HG03139 (cell line): ENCODE data around the gene DMRTB1.

Experiments
- ATAC-seq: cut with Tn5 transposase; IDR thresholded peaks from one replicate; pipeline ENCODE4 v1.9.1; 2021; ENCODE audit not compliant: unreplicated experiment

The DMRTB1 gene

DNA sequence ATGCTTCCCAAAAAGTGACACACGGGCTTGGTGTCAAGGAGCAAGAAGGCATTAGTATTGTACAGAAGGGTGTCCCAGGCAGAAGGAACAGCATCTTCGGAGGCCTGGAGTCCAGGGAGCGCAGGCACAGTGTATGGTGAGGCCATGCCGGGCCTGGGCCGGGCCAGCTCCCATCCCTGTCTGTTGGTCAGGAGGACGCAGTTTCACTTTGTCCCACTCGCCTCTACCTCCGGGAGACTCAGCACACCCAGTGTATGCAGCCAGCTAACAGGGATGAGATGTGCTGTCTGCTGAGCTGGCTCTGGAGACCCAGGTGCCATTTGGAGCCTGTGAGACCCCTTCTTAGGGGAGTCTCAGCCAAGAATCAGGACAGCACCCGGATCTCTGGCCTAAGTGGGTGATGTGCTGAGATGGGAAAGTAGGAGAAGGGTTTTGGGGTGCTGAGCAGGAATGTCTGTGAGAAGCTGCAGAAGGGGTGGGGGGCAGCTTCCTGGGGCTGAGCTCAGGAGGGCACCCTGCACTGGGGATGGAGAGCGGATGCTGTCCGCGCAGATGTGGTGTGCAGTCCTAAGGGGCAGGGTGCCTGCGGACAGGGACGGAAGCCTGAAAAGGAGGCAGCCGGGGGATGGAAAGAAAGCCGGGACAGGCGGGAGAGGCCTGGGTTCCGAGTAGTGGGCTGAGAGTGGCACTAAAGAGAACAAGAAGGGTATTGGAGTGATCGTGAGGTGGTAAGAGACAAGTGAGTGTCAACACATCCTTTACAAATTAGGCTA is 25.7 kb downstream of the DMRTB1 start:
- ATAC-seq: no peak

DNA sequence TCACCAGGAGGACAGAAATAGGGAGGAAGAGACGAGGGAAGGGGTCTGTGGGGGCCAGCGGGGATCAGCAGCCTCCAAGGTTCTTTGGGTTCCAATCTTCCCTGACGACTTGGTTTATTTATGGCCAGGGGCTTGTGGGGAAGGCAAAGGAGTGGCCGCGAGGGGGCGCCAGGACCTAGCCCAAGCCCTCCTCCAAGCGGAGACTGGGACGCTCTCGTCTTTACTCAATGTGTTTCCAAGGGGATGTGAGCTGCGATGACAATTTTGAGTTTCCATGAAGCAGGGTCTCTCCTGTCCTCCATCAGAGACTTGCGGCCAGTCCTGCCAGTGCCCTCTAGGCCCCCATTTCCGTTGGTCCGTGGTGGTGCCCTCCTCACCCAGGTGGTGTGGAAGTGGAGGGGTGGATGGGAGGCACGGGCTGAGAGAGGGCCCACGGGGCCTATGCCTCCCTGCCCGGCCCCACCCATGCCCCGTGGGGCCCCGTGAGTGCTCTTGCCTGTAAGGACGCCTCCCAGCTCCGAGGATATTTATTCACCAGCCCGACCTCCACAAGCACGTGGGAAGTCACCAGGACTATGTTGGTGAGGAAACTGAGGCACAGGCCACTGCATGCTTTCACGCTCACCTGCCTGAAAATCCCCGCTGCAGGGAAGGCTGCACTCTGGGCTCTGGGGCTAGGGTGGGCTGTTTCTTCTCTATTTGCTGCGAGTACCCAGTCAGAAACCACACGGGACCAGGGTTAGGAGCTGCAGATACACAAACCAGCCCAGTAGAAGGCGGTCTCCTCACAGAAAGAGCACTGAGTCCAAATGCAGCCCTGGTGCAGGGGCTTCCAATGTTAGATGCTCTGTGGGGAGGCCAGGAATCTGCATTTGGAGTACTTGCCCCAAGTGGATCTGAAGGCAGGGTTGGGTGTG is 26.5 kb downstream of the DMRTB1 start:
- ATAC-seq: no peak

DNA sequence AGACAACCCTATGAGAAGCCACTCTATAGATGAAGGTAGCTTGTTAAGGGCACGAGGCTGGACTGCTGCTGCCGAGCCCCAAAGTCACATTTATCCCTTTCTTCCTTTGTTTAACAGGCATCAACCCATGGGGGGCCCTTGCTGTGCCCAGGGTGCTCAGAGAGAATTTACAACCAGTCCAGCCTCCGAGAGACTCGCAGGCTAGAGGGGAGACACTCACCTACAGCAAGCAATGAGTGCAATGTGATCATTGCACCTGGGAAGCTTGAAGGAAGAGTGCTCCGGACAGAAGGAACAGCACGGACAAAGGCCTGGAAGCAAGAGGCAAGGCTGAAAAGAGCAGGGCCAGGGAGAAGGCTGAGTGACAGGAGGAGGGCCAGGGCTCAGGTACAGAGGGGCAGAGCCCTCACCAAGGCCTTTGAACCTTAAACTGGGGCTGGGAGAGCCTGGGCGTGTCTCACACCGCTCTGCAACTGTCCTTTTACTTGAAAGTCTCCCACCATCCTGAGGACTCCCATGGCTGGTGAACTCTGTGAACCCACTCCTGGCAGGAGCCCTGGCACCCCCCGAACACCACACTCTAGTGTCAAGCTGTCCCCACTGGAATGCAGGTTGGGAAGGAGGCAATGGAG is 27.3 kb downstream of the DMRTB1 start:
- ATAC-seq: no peak

DNA sequence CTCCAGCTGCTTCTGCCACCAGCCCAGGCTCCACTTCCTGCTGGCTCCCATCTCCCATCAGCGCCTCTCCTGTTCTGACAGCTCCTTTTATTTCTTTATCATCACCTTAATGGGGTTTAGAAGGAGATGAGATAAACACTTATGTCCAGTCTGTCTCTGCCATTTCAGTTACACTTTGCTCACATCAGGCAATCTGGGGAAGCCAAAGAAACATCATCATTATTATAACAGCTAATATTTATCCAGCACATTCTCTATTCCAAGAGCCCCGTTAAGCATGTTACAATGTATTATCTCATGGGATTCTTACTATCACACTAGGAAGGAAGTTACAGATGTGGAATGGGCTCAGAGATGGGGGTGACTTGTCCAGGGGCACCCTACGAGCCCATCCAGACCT is 31.2 kb downstream of the DMRTB1 start:
- ATAC-seq: no peak

DNA sequence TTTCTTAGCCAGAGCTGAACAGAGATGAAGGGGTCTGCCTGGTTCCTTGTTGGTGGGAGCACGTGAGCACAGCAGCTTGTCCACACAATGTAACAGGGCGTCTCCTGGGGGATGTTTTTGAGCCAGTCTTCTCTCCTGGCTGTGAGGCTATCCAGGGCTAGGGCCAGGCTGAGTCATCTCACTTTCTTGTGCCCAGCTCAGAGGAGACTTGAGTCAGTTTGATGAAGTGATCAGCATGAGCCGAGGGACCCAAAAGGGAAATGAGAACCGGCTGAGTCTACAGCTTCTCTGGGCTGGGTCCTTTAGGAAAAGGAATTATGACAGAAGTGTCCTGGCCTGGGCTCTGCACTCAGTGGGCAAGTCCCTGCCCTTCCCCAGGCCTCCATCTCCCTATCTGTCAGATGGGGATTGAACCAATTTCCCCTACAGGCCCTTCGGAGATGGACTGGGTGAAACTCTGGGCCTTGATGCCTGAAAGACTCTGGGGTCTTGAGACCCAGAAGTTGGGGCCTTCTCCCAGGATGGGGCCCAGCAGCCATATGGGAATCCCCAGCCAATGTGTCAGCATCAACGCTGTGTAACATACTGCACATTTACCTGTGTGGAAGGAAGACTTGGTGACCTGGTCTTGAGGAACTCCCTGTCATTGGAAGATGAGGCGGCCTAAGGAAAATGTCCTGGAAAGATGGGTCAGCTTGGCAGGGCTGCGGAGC is 36.6 kb downstream of the DMRTB1 start:
- ATAC-seq: no peak

DNA sequence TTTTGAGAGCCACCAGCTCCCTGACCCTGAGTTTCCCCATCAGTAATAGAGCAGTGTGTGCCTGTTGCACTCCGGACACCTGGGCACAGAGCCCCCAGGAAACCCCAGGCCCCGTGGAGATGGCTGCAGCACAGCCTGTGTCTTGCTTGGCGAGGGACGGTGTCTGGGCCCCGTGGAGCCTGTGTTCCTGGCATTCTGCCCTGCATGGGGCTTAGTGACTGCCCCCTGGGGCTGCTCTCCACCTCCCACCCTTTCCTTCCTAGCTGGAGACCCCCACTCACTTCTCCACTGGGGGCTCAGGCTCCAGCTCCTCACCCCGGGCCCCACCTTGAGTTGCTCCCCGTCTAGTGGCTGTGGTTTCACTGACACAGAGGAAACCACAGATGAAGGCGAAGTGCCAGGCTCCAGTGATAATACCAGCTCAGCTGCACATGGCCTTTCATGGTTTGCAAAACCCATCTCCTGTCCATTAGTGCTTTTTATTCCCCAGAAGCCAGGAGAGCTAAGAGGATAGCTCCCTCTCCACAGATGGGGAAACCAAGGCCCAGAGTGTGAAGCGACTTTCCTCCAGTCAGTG is 39.4 kb downstream of the DMRTB1 start:
- ATAC-seq: no peak

DNA sequence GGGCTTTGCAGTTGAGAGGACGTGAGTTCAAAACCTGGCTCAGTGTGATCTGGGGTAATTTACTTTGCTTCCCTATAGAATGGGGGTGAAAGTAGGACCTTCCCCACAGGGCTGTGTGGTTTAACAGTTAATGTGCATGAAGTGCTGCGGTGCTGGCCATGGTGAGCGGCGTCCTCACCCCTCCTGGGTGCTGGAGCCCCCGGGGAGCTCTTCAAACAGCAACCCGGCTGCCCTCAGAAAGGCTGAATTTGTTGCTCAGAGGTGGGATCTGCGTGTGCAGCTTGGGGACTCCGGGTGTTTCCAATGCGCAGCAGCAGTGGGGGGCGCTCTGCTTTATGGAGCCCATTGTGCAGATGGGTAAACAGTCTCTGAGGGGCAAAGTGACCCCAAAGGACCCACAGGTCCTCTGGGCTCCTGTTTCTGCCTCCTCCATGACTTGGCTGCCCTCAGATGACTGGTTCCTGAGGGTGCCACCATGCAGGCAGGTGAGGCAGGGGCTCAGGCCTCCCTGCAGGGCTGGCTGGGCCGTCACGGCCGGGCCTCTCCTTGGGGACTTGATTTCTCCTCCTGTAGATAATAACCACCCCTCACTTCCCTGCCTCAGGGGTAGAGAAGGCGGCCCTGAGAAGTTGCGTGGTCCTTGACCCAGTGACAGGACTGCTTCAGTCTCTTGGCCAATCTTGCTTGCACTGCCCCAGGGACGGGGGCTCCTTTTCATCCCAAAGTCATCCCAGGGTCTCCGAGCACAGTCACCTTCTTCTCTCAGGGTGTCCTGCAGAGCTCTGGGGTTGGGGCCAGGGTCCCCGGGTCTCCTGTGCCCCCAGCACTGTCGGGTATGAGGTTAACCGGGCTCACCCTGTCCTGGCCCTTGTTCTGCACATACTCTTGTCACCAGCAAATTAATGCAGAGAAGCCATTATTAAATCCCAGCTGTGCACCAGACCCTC is 40.3 kb downstream of the DMRTB1 start:
- no peak for ATAC-seq

DNA sequence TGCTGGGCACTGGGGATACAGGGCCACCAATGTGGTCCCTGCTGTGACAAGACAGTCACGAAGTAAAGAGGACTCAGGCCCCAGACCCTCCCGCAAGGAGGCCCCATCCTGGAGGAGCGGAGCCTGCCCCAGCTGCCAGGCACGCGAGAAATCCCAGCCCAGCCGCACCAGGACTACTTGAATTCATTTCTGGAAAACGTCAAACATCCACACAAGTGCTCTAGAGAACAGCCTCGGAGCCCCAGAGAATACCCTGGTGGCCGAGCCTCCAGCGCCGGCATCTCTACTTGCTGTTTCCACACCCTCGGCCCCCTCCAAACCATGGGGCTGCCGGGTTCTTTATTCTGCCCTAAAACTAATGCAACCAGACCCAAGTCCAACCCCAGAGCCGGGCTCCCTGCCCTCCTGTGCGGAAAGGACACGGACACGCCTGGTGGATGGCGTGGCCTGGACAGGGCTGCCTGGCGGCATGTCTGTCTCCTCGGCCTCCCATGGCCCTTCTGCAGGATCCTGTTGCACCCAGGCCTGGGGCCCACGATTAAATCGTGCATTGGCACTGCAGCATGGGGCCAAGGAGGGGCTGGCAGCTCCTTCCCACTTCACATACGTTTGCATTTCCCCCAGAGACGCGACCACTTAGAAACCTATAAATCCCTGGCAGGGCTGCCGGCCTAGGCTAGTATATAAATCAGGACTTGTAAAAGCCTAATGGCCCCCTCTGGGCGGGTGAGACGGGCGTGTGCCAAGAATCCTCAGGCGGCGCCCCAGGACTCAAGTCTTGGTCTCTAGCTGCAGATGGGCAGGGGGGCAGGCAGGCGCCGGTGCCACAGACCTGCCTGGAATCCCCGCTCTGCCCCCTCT is 41.2 kb downstream of the DMRTB1 start:
- no peak for ATAC-seq

DNA sequence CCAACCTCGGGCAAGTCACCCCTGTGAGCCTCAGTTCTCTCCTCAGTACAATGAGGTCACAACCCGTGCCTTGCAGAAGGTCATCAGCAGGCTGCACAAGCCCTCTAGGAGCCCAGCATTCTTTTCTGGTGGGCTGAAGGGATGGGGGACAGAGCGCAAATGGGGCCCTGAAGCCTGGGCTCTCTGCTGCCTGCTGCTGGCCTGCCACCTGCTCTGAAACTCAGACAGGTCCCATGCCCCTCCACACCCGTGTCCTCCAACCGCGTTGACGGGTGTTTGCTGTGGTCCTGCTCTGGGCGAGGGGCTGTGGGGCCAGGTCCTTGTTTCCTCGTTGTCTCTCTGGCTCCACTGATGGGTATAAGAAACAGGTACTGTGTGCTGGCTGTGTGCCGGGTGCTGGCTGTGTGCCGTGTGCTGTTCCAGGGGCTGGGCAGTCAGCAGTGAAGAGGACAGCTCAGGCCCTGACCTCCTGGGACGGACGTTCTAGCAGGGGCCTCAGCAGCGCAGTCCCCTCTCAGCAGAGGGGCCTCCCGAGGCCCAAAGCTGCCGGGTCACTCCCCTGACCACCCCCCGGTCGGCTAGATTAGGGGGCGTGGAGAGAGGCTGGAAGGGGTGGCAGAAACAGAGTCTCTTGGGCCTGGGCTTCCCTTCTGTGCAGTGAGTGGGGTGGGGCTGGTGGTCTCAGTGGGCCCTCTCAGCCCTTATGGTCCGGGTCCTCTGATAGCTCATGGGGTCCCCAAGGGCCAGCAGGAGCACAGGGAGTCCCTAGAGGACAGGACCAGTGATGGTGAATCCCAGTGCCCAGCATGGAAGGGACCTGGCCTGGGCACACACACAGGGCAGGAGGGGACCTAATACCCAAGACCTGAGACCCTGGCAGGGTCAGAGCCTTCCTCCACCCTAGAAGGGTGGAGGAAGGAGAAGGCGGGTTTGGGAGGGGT is 42.1 kb downstream of the DMRTB1 start:
- no peak for ATAC-seq

DNA sequence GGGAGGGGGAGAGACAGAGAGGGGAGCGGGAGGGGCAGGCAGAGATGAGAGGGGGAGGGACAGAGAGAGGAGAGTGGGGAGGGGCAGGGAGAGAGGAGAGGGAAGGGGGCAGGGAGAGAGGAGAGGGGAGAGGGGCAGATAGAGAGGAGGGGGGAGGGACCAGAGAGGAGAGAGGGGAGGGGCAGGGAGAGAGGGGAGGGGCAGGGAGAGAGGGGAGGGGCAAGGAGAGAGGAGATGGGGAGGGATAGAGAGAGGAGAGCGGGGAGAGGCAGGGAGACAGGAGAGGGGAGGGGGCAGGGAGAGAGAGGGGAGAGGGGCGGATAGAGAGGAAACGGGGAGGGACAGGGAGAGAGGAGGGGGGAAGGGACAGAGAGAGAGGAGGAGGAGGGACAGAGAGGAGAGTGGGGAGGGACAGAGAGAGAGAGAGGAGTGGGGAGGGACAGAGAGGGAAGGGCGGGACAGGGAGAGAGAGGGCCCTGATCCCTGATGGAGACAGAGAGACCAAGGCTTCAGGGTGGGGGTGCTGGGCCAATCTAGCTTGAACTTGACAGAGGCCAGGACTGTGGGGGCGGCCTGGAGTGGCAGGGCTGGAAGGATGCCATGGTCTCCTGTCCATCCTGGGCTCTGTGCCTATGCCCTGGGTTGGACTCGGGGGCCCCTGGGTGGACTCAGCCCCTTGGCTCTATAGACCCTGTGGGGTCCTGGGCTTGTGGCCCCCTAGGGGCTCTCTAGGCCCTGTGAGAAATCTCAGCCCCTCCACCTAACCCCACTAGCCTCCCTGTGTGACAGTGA is 43.6 kb downstream of the DMRTB1 start:
- no peak for ATAC-seq

DNA sequence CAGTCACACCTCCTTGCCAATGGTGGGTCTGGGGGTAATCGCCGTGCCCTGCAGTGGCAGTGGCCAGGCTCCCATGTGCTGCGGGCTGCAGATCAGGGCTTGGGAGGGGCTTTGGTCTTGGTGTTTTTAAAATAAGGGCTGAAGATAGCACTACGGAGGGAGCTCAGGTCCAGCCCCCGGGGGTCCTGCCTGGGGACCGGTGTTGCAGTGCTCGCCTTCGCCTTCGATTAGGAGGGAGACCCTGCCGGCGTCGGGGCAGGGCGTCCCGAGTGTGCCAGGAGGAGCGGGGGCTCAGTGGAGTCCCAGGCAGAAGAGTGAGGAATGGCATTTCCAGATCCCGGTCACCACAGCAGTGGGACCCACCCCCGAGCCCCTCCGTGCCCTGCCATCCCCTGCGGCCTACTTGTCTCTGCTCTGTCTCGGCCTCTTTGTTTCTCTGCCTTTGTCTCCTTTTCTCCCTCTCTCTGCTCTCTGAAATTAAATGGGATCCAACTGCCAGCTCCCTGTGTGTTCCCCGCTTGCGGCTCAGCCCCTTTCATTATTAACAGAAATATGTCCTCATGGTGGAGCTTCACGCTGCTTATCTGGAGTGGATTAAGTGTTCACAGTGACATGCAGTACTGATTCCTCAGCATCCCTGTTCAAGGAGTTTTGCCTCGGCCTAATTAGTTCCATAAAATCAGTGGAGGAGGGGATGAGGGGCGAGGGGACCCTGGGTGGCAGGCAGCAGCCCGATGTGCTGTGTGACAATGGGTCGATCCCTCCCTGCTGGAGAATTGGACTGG is 44.4 kb downstream of the DMRTB1 start:
- no peak for ATAC-seq

DNA sequence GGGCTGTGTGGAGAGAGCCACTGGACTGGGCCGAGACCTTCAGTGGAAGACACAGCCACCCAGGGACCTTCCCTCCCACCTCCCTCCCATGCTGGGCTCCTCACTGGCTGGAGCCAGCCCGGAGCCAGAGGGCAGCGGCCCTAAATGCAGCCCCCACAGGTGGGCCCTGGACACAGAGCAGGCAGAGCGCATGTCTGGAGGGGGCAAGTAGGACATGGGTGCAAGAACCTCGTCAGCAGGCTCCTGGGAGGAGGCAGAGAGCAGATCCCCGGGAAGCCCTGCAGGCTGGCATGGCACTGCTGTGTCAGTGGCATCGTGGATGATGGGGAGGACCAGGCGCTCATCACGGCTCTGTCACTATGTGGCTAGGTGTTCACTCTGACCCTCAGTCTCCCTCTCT is 45.7 kb downstream of the DMRTB1 start:
- ATAC-seq: no peak

DNA sequence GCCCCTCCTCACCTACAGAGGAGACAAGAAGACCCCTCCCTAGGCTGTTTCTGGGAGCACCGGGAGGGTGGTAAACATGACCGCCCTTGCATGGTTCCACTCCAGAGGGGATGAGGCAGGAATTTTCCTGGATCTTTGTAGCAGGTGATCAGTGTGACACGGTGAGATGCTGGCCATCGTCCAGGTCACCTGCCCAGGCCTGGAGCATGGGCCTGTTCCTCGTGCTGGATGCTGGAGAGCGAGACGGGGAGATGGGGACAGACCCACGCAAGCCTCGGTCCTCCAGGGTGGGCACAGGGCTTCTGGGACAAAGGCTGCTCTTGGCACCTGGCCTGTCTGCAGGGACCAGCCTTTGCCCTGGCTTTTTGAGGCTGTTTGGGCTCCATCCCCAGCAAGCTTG is 46.2 kb downstream of the DMRTB1 start:
- ATAC-seq: no peak

DNA sequence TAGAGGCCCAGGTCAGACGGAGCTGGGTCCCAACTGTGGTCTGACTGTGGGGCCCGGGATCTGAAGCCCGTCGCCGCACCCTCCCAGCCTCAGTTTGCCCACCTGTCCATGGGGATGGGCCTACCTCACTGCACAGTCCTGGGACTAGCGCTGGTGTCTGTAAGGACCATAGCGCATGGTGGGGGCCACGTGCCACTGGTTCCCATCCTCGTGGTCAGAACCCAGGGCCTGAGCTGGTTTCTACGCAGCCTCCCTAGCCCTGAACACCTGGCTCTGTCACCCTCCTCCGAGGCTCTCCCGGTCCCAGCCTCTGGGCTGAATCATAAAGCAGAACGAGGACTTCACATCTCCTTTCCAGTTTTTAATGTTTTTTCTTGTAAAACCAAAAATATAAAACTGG is 46.7 kb downstream of the DMRTB1 start:
- no peak for ATAC-seq

DNA sequence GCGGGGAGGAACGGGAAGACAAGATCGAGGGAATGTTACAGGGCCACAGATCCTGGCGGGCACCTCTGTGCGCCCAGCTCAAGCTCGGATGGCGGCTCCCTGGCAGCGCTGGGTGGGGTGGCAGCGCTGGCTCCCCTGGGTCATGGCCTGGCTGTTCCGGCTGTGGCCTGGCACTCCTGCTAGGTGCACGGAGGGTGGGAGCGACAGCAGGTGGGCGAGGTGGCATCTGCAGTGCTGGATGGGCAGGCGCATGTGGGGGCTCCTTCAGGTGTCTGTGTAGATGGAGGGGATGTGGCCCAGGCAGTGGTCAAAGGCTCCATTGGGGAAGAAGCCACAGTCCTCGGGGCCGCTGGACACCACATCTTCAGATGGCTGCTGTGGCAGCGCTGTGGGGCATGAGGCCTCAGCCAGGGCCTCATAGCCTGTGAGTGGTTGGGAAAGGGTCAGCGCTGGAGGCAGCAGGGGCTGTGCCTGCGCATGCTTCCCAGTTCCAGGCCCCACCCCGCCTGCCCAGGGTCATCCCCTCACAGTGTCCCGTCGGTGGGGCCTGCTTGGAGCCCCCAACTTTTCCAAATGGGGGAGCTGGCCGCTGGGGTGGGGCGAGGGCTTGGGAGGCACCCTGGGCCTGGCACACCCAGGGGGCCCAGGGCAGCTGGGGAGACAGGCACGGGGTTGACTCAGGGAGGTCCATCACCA is 47.3 kb downstream of the DMRTB1 start:
- ATAC-seq: no peak
